ENCODE measurements around the gene TMEM132A. TPM values are rescaled to one million over a fixed set of nuclear protein-coding genes. Genes with fewer than 3 reads are reported as not detected.

The TMEM132A gene
- total RNA-seq, 1 donor, result 40.6 TPM

DNA sequence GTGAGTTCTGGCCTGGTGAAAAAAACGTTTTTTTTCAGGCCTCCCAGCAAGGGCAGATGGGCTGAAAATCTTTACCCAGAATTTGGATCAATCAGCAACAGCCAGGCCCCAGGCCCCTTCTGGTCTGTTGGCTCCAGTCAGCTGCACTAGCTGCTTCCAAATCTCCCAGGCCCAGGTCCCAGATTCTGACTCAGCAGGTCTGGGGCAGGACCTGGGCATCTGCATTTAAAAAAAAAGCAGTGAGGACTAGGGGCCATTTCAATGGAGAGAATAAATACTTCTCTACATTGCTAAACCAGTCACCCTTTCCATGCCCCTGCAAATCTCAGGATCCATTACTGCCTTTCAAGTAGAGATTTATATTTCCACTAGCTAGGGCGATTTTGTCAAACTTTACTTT, 23.4 kb downstream of the TMEM132A start:
- TF ChIP-seq, protein P1, sequence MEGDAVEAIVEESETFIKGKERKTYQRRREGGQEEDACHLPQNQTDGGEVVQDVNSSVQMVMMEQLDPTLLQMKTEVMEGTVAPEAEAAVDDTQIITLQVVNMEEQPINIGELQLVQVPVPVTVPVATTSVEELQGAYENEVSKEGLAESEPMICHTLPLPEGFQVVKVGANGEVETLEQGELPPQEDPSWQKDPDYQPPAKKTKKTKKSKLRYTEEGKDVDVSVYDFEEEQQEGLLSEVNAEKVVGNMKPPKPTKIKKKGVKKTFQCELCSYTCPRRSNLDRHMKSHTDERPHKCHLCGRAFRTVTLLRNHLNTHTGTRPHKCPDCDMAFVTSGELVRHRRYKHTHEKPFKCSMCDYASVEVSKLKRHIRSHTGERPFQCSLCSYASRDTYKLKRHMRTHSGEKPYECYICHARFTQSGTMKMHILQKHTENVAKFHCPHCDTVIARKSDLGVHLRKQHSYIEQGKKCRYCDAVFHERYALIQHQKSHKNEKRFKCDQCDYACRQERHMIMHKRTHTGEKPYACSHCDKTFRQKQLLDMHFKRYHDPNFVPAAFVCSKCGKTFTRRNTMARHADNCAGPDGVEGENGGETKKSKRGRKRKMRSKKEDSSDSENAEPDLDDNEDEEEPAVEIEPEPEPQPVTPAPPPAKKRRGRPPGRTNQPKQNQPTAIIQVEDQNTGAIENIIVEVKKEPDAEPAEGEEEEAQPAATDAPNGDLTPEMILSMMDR (IDR thresholded peaks at IDR 0.05; ENCODE audit: insufficient read depth, low read depth, low read length), result no peak
- no peak overlapping the region for H3K4me3 ChIP-seq (ENCODE audit: low read depth, low read length)
- no peak for DNase-seq (ENCODE audit: low read depth)

DNA sequence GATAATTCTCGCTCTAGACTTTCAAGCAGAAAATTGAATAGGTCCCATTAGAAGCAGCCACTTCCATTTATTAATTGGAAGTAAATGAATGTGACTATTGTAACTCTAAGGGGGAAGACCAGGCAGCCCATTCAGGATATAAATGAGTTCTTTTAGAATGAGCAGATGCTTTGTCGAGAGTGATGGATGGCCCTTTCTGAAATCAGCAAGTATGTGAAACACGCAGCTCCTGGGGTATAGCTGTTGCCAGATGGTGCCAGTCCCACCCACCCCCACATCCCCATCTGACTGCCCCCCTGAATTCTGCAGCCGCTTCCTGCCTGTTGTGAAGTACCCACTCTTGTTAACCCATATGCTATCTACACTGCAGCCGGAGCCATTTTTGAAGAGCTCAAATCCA, 24.0 kb downstream of the TMEM132A start:
- TF ChIP-seq, protein P1 (IDR thresholded peaks at IDR 0.05; ENCODE audit: insufficient read depth, low read depth, low read length), result no peak
- no peak overlapping the region for H3K4me3 ChIP-seq (ENCODE audit: low read depth, low read length)
- no peak for DNase-seq (ENCODE audit: low read depth)

DNA sequence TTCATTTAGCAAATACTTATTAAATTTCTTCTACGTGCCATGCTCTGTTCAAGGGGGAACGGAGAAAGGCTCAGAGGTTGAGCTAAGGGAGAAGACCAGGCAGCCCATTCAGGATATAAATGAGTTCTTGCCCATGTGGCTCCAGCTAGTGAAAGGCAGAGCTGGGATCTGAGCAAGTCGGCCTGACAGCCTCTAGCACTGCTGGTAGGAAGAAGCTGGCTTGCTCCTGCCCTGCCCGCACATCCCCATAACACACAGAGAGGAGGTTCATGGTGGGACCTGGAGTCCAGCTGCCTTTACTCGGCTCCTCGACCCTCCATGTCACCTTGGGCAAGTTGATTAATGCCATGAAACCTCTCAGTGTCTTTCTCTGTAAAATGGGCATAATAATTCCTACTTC, 25.8 kb downstream of the TMEM132A start:
- no peak for DNase-seq (ENCODE audit: low read depth)
- no peak overlapping the region for H3K4me3 ChIP-seq (ENCODE audit: low read depth, low read length)
- TF ChIP-seq, protein P1 (IDR thresholded peaks at IDR 0.05; ENCODE audit: insufficient read depth, low read depth, low read length), result no peak

DNA sequence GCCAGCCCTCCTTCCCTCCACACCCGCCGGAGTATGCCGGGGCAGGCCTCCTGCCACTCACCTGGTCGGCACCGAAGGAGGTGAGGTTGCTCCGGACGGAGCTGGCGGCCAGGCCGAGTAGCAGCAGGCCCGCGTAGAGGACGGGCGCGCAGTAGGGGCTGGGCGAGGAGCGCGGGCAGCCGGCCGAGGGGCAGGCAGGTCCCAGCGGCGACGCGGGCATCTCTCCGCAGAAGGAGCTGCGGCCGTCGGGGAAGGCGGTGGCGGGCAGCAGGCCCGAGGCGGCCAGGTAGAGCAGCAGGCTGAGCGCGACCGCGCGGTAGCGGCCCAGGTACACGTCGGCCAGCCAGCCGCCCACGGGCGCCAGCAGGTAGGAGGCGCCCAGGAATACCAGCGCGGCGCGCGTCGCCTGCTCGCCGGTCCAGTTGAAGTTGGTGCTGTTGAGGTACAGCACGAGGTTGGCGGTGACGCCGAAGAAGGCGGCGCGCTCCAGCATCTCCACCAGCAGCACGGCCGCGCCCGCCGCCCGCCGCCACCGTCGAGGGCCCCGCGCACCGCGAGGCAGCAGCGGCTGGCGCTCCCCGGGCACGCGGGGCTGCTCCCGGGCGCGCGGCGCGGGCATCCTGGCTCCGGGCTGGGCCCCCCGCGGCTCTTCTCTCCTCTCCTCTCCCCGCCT, 26.8 kb downstream of the TMEM132A start:
- TF ChIP-seq, protein P1 (IDR thresholded peaks at IDR 0.05; ENCODE audit: insufficient read depth, low read depth, low read length), result no peak
- H3K4me3 ChIP-seq (ENCODE audit: low read depth, low read length), result peak overlapping the region; percentile 63
- peak; percentile 24 for DNase-seq (ENCODE audit: low read depth)

DNA sequence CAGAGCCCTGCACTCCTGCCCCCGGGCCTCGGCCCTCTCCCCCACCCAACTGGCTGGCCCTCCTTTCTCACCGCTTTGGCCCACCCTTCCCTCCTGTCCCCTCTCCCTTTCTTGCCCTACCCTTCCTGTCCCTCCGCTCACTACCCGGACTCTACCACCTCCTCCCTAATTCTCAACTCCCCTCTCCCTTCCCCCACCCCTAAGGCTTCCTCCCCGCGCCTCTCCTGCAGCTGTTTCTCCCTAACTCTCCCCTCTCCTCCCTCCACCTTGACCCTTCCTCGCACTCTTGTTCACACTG, 27.3 kb downstream of the TMEM132A start:
- peak; percentile 6 for DNase-seq (ENCODE audit: low read depth)
- peak overlapping the region; percentile 63 for H3K4me3 ChIP-seq (ENCODE audit: low read depth, low read length)
- TF ChIP-seq, protein P1 (IDR thresholded peaks at IDR 0.05; ENCODE audit: insufficient read depth, low read depth, low read length), result no peak

DNA sequence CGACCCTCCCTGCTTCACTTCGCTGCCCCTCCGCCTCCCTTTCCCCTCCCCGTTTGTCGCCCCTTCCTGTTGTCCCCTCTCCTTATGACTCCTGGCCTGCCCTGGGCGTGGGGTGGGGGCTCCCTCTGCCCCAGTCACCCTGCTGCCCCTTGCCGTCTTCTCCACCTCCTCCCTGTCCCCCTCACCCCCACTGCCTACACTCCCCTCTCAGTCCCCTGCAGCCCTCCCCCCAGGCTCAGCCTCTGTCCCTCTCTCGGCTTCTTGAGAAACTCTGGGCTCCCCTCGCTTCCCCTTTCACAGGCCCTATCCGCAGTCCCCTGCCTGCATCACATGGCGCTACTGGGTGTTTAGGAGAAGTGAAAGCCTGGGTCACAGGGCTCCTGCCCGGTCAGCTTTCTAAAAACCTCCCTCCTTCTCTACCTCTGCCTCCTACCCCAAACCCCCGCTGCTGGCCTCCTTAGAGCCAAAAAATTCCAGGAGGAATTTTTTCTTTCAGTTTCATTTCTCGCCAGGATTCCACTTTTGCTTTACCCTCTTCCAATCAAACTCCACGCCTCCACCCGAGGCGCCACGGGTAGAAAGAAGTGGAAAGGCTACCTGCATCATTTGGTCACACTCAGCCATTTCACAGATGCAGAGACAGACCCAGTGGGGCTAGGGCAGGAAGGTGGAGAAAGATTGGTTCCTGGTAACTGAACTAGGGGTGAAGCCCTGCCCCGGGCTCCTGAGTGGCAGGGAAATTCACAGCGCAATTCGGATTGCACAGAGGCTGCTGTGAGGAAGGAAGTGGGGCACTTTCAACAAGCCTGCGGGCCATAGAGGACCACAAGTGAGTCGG, 27.9 kb downstream of the TMEM132A start, which contains the start of gene SLC15A3:
Gene SLC15A3, minus strand, starts transcription at position 273 of the 838 bp plus-strand sequence. CDS start 625 bp downstream, outside the sequence.
- peak; percentile 69 for DNase-seq (ENCODE audit: low read depth)
- H3K4me3 ChIP-seq (ENCODE audit: low read depth, low read length), result peak within 1 kb of the TSS; percentile 63
- TF ChIP-seq, protein P1 (IDR thresholded peaks at IDR 0.05; ENCODE audit: insufficient read depth, low read depth, low read length), result no peak

All from fibroblast of villous mesenchyme (primary cell).